Stimulated activated CD4-positive, alpha-beta T cell treated with anti-CD3 and anti-CD28 coated beads, Interleukin-2, amount 100 ng/mL, for 24 hours (primary cell): ENCODE results near the gene IGFBP2.

Source experiments
- DNase-seq, 2 donors: peaks; one replicate each; pipeline ENCODE4 v3.0.0-alpha.2; 2020

Gene IGFBP2

DNA sequence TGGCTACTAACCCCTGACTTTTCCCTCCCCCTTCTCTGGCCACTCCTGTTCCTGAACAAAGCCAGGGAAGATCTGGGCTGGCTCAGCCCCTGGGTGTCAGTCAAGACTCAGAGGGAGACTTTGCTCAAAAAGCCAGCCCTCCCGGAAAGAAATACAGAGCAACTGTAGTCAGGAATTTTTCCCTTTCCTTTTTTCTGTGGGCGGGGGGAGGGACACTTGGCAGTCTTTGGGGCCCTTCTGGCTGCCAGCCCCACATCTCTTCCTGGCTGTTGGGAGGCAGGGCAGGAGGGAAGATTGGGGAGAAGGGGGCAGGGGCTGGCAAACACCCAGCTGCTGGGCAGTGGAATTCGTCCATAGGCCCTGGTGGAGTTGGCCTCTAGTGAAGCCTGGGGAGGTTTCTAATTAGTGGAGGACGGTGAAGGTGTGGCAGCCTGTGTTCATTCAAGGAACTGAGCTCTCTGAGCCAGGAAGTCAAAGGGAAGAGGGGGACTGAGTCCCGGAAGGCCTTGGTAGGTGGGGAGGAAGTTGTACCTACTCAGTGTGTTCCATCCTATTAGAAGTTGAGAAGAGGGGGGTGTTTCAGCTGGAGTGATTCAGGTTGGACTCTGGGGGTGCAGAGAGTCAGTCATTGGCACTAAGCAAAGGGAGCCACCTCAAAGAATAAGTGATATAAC, 10.9 kb downstream of the IGFBP2 start:
- no peak for DNase-seq

DNA sequence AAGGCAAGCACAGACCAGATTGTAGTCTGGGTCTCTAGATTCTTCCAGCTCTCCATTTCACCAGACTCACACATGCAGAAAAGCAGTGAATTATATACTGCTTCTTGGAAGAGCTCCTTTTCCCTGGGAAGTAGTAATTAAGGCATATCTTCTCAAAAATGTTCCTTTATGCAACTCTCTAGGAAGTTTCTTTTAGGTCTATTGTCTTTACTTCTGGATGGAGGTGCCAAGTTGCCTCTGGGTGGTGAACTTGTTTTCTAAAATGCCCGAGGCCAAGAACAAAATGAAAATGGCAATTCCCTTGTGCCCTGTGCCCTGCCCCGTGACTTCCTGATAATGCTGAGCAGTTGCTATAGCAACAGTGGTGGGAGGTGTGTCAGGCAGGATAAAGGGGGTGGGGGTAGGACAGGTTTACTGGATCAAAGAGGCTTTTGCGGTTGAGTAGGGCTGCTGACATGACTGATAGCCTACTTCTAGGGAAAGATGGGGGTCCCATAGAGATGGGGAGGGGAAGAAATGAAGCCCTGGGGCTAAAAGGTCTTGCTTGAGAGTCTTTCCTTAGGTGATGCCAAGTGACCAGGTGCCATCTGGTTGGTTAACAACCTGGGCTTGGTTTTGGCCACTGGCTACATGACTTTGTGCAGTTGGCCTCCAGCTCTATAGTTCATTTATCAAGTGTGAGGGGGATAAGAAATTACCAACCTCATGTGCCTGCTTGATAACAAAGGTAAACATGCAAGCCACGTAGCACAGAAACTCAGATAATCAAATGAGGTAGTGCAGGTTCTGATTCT, 11.8 kb downstream of the IGFBP2 start:
- no peak for DNase-seq

DNA sequence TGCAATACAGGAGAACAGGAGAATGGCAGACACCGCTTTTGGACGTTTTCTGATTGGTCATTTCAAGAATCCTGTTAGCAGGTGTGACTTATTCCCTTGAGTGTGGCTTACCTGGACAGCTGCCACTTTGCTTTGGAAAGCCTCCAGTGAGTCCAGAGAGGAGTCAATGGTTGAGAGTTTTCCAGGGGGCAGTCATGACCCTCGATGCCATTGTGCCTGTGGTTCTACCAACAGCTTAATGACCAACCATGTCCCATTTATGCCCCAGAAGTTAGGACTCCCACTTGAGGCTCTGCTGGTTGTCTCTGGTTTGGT, 12.4 kb downstream of the IGFBP2 start:
- DNase-seq: no peak

DNA sequence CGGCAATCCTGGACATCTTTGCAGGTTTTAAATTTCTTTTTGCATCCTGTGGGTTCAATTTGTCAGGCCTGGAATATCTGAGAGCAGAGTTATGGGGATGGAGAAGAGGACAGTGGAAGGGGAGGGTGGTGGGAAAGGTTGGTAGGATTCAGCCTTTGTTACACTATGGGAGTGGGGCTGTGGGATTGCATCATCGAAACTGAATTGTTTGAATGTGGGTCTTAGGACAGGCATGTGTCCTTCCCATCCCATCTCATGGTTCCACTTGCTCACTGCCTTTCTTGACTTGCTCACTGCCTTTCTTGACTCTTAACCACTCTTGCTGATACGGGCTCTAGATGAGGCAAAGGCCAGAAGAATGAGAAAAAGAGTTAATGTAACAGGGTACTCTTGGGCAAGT, 12.9 kb downstream of the IGFBP2 start:
- no peak for DNase-seq

DNA sequence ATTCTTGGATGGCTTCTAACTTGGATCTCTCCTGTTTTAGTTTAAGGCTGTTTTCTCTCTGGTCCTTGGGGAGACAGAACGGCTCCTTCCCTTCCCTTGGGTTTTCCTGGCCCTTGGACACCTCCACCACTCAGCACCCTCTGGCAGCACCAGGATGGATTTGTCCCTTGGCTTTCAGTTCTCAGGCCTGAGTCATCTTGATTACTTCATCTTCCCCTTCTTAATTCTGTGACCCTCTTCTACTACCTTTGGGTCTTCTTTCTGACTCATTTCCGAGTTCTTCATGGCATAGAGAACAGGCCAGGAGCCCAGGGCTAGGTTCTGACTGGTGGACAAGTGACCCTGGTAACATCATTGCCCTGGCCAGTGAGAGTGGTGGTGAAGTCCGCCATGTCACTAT, 14.9 kb downstream of the IGFBP2 start:
- DNase-seq: no peak

DNA sequence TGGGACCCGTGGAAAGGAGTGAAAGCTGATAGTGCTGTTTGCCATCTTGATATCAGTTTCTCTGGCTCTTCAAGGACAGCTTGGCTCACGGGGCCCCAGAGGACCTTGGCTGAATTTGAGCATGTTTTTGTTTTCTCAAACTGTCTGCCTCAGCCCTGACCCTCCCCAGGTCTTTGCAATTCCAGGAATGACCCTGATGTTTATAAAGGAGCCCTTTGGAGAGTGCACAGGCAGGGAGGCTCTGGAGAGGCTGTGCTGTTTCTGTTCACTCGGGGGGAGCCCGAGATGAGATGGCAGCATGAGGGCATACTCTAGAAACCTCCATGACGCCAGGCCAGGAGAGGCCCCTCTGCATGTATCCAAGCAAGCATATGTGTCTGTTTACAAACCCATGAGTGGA, 16.4 kb downstream of the IGFBP2 start:
- DNase-seq: no peak

DNA sequence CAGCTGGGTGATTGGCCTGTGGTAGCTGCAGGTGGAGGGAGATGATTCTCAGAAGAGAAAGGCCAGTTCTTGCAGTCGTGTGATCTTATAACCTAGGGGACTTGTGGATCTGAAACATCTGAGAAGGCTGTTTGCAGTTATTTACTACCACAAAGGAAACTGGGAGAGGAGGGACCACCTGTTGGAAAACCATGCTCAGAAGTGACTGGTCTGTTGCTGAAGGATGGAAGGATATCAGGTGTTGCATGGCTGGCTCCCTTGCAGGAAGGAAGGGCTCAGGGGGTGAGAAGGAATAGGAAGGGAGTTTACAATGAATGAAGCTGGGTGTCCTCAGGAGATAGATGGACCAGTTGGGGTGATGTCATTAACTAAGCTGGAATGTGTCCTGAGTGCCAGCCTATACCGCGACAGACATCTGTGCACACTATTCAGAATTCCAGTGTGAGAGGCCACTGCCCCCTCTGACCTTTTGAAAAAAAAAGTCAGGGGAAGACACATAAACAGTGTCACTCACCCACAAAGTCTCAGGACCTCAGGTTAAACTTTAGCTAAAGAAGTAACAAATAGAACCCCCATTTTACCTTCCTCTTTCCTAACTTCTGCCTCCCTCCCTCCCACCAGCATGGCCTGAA, 17.5 kb downstream of the IGFBP2 start:
- no peak for DNase-seq

DNA sequence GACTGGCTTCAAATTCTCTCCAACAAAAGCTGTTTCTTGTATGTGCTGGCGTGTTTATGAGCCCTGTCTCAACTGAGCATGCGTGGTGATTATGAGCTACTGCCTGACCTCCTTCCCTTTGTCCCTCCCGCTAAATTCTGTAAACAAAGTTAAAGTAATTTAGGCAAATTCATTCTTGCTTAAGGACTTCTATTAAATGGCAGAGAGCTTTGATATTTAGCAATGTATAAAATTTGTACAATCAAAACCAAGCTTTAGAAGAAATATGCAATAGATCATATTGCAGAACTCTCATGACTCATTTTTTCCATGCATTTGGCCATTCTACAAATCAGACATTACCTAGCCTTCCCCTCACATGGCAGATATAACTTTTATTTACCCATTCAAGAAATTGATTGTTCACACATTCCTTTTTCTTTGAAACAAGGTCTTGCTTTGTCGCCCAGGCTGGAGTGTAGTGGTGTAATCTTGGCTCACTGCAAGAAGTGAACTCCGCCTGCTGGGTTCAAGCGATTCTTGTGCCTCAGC, 18.2 kb downstream of the IGFBP2 start:
- no peak for DNase-seq

DNA sequence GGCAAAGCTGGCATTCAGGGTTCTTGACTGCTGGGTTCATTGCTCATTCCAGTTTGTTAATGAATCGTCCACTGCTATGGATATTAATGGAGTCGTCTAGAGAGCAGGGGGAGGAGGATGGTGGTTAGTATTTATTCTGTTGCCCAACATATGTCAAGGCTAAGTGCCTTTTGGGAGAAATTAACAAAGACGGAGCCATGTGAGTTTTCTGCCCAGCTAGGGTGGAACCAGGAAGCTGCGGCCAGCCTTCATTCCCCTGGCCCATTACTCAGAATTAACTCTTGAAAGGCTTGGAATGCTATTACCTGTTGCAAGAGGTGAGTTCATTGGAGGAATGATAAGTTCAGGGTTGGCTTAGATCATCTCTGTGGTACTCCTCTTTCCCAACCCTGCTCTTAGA, 19.3 kb downstream of the IGFBP2 start:
- DNase-seq: no peak

DNA sequence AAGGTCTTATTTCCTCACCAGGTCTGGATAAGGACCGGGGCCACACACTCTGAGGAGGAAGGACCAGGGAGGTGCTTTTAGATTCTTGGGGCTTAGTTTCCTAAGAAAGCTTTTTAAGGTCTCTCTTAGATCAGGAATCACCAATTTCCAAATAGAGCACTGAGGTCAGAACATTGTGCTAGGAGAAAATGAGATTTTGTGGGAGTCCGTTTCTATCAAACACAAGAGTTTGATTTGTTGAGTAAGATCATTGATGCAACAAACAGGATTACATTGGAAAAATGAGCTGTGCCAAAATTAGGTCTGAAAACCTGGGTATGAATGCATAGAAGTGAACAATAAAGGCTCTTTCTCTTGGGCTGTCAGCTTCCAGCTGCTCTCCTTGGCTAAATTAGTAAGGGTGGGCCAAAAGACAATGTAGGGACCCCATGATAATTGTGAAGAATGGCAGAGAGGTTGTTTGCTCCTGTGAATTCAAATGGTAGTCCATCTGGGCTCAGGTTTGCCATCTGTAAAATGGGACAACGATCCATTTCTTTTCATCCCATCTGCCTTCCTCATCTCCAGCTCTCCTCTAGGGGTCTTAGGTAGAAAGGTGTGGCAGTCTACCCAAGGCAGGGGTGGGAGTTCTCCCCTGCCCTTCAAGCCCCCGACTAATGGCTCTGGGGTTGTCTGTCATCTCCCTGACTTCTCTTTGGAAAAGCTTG, 20.0 kb downstream of the IGFBP2 start:
- no peak for DNase-seq

DNA sequence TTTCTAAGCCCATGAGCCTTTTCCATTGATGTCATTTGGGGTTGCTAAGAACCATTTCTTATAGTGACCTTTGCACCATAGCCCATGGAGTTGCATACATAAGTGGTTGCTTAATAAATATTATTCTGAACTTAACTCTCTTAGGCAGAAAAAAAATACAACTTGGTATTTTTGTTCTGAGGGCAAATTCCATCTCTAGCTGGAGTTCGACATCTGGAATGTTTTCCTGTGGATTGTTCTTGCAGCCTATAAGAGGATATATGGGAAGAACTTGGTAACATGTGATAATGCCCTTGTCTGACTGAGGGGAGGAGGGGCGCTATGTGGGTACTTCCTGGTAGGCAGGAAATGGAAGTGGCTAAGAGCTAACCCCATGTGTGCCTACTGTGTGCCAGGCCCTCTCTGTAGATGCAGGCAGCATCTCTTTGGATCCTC, 20.7 kb downstream of the IGFBP2 start:
- DNase-seq: no peak

DNA sequence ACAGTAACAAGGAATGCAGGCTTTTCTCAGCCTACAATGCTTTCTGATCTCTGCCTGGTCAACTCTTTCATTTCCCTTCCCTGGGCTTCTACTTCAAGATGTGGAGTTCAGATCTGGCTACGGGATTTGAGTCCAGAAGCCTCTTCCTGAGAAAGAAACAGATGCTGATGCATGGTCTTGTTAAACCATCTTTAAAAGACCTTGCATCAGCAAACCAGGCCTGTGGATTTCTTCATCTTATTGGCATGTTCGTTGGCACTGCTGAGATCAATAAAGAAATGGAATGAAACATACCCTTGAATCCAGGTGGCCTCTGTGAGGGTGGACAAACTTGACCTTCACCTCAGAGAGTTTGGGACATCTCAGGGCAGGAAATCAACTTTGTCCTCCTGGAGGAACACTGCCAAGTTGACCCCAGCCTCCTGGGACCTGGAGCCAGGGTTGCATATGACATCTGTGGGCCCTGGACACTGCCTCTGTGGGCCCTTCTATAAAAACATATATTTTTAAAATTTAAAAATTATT, 21.4 kb downstream of the IGFBP2 start:
- DNase-seq: no peak

DNA sequence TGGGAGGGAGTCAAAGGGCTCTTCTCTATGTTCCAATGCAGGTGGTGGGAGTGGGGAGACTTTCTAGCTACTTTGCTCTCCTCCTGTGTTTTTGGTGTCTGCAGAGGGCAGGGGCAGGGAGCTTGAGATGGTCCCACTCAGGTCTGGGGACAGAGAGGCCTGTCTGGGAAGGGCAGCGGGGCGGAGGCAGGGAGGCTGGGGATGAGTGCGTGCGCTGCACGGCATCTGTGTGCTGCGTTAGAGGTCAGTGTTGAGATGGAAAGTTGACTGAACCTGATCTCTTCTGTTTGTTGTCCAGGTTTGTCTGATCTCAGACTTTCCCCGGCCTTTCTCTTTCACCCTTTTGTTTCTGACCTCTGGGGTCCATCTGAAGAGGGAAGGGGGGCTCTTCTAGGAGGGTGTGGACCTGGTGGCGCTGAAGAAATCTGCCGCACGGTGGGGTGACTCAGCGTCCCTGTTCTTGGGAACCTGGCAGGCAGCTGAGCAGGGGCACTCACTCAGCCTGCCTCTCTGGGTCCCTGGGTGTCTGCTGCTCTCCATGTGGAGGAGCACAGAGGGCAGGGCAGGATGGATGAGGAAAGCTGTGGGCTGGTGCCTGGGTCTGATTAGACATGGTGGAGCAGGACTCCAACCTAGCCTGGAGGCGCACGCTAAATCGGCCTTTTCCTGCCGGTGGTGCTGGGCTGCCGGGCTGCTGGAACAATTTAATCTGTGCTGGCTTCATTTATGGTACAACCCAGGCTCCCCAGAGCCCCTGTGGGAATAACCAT, 24.1 kb downstream of the IGFBP2 start:
- DNase-seq: no peak

DNA sequence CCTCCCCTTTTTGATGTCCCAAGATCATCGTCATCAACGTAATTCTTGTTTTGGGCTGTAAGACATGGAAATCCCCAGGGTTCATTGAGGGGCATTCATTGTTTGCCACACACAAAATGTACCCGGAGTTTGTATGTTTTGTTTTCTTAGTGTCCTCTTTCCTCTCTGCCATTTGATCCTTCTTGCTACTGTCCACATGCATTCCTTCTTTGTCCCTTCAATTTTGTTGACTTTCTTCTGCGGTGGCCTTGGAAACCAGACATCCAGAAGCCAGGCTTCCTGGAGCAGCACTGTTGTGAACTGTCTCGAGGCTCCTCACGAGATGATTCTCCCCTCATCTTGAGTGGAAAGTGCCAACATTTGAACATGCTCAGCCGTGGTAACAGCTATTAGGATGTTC, 24.8 kb downstream of the IGFBP2 start:
- no peak for DNase-seq

DNA sequence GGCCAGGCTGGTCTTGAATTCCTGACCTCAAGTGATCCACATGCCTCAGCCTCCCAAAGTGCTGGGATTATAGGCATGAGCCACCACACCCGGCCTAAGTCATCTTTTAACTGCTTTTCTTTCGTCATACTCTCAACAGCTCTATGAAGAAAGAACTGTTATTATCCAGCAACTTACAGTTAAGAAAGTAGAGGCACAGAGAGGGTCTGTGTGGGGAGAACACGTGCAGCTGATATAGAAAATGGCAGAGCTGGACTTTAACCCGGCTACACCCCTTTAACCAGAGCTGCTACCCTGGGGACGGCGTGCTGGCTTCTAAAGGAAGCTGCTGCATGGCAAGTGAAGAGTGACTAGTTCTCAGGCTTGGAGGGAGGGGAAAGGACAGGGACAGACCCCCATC, 25.5 kb downstream of the IGFBP2 start:
- no peak for DNase-seq

DNA sequence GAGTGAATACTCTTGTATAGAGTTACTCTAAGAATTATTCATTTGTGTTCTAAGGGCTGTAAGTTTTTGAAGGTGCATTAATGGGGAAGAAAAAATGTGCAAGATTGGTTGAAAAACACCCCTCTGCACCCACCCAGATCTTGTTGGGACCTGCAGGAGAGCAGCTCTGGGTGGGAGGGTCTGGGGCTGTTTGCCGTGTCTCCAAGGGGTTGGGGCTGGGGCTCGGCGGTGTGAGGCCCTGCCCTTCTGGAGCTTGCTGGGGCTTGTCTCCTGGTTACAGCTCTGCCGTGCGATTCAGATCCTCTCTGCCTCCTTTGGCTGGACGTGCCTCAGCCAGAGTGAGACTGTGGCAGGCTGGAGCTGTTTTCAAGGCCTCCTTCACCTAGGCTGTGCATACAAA, 26.1 kb downstream of the IGFBP2 start:
- no peak for DNase-seq

DNA sequence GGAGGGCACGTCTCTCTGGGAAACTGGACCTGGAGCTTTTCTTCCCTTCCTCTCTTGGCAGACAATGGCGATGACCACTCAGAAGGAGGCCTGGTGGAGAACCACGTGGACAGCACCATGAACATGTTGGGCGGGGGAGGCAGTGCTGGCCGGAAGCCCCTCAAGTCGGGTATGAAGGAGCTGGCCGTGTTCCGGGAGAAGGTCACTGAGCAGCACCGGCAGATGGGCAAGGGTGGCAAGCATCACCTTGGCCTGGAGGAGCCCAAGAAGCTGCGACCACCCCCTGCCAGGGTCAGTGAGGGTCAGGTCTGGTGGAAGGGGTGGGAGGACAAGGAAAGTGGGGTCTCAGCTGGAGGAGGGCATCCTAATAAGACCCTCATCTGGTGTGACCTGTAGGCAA, 27.3 kb downstream of the IGFBP2 start:
- no peak for DNase-seq

DNA sequence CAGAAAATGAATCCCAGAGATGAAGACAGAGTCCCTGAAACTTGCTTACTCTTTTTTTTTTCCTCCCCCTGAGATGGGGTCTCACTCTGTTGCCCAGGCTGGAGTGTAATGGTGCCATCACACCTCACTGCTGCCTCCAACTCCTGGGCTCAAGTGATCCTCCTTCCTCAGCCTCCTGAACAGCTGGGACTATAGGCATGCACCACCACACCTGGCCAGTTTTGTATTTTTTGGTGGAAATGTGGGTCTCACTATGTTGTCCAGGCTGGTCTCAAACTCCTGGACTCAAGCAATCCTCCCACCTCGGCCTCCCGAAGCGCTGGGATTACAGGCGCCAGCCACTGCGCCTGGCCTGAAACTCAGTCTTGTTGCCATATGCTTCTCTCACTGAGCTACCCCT, 27.8 kb downstream of the IGFBP2 start:
- no peak for DNase-seq

DNA sequence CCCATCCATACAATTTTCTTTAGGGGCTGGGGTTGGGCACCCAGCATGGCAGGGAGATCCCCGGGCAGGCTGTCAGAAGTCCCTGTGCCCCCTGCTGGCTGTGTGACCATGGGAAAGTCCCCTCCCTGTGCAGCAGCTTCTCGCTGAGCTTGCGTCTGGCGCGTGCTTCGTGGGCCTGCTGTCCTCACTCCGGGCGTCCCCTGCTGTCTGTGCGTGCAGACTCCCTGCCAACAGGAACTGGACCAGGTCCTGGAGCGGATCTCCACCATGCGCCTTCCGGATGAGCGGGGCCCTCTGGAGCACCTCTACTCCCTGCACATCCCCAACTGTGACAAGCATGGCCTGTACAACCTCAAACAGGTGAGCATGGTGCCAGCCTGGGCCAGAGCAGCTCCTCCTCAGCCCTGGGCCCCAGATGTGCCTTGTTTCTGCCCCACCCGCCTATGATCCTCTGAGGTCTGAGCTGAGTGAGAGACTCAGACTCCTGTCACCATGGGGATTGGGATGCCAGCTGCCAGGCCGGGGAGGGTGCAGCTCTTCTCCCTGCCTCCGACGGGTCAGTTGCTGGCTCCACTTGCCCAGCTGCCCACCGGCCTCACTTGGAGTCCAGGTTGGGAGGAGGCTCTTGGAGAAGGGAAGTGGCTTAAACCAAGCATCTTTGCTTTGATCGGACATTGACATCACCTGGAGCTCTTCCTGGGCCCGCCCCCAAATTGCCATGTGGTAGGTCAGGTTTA, 28.6 kb downstream of the IGFBP2 start:
- DNase-seq: no peak

DNA sequence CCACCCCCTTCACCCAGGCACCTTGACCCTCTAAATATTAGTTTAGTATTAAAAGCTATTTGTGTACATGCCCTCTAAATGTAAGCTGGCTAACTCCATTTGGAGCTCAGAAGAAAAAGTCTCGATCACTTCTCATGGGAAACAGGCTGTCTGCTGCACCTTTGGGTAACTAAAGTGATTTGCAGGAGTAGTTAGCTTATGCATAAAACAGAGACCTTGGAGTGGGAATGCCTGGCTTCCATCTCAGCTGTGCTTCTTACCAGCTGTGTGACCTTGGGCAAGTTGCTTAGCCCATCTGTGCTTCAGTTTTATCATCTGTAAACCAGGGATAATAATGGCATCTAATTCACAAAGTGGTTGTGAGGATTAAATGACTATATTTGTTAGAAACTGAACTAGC, 29.9 kb downstream of the IGFBP2 start:
- no peak for DNase-seq

DNA sequence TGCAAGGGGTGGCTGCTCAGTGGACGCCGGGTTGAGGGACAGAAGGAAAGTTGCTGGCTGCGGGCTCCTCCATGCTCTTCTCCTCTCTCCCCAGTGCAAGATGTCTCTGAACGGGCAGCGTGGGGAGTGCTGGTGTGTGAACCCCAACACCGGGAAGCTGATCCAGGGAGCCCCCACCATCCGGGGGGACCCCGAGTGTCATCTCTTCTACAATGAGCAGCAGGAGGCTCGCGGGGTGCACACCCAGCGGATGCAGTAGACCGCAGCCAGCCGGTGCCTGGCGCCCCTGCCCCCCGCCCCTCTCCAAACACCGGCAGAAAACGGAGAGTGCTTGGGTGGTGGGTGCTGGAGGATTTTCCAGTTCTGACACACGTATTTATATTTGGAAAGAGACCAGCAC, 30.6 kb downstream of the IGFBP2 start:
- DNase-seq: no peak

DNA sequence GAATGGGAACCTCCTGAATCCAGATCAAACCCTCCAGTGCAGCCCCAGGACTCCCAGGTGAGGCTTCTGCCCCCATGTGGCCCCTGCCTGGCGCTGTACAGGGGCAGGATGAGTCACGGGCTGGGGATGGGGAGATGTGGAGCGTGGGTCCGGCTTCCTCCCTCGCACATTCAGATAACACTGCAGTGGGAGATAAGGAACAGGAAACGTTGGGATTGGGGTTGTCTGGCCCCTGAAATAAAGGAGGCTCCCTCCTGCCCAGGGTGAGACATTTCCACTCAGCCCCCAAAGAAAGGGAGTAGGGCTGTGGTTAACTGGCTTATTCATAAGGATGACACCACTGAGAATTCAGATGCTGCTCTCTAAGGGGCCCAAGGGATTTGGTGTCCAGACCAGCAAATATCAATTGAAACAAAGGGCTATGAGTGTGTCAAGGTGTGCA, 31.4 kb downstream of the IGFBP2 start:
- no peak for DNase-seq
